IMR-90 (cell line): ENCODE measurements around the gene ALOX15B. TPM values are rescaled to one million over a fixed set of nuclear protein-coding genes. Genes with fewer than 3 reads are reported as not detected.
"Not testable (repeated sequence)": the region's sequence is repeated elsewhere in the genome, so short reads cannot be mapped to it uniquely, and the experiment has no call there.

ENCODE experiments used
- ATAC-seq: fragments of 200-7000 bp; cut with Tn5 transposase; 2 replicates; pipeline ENCODE4 v1.9.1; 2020; ENCODE audit warnings: low read depth, mild to moderate bottlenecking, moderate library complexity
- BruUV-seq: library from RNA; stranded (reverse); fragments of 400-500 nt; replicated peaks from 2 replicates; lab custom pipeline; 2021; lab: Mats Ljungman, UMichigan
- CTCF ChIA-PET: fragments of 300-600 bp; formaldehyde crosslinking; extraction: SDS; loops from one replicate; lab custom pipeline; 2021; ENCODE audit warnings: antibody characterized with exemption; lab: Yijun Ruan, JAX
- POLR2A ChIA-PET: fragments of 300-600 bp; sonication (Branson Sonifier 250); formaldehyde crosslinking; loops from one replicate; lab custom pipeline; 2022; ENCODE audit warnings: antibody characterized with exemption; ENCODE audit not compliant: unreplicated experiment; lab: Charles Lee
- DNase-seq: peaks from one replicate; pipeline ENCODE4 v3.0.0; 2013
- H2AFZ ChIP-seq: replicated peaks from 2 replicates; pipeline ENCODE3; 2013; ENCODE audit warnings: low read length, mild to moderate bottlenecking; ENCODE audit not compliant: poor library complexity
- H2AK5ac ChIP-seq: 2 replicates; pipeline ENCODE4 v1.6.1; 2013; ENCODE audit warnings: low read depth, low read length, inconsistent platforms
- H2AK9ac ChIP-seq: replicated peaks from 2 replicates; pipeline ENCODE3; 2013; ENCODE audit warnings: mild to moderate bottlenecking, low read depth, low read length, moderate library complexity; ENCODE audit not compliant: poor library complexity
- H2BK120ac ChIP-seq: 2 replicates; pipeline ENCODE4 v1.6.1; 2013; ENCODE audit warnings: low read depth, low read length, inconsistent platforms
- H2BK15ac ChIP-seq: 3 replicates; pipeline ENCODE4 v1.6.1; 2013; ENCODE audit warnings: low read depth, low read length, inconsistent platforms
- H2BK20ac ChIP-seq: 2 replicates; pipeline ENCODE4 v1.6.1; 2013; ENCODE audit warnings: low read depth, mild to moderate bottlenecking, inconsistent platforms, low read length, moderate library complexity
- H2BK5ac ChIP-seq: 2 replicates; pipeline ENCODE4 v1.6.1; 2013; ENCODE audit warnings: mild to moderate bottlenecking, low read depth, low read length, inconsistent platforms; ENCODE audit not compliant: poor library complexity, severe bottlenecking
- H3K14ac ChIP-seq: replicated peaks from 2 replicates; pipeline ENCODE4 v1.6.1; 2013; ENCODE audit warnings: low read depth, low read length, inconsistent platforms
- H3K18ac ChIP-seq: 2 replicates; pipeline ENCODE4 v1.6.1; 2013; ENCODE audit warnings: low read depth, low read length, control low read depth
- H3K23ac ChIP-seq: 2 replicates; pipeline ENCODE4 v1.6.1; 2013; ENCODE audit warnings: low read depth, low read length, inconsistent platforms
- H3K27ac ChIP-seq: 2 replicates; pipeline ENCODE4 v1.5.1; 2013; ENCODE audit warnings: mild to moderate bottlenecking, control low read depth, low read length; ENCODE audit not compliant: insufficient read depth
- H3K27me3 ChIP-seq: 2 replicates; pipeline ENCODE4 v1.6.1; 2013; ENCODE audit warnings: low read length; ENCODE audit not compliant: control insufficient read depth, insufficient read depth
- H3K36me3 ChIP-seq: 2 replicates; pipeline ENCODE4 v1.6.1; 2013; ENCODE audit warnings: low read length, mixed read lengths; ENCODE audit not compliant: control insufficient read depth, insufficient read depth
- H3K4ac ChIP-seq: 2 replicates; pipeline ENCODE4 v1.6.1; 2013; ENCODE audit warnings: low read depth, low read length, inconsistent platforms
- H3K4me1 ChIP-seq: 2 replicates; pipeline ENCODE4 v1.6.1; 2013; ENCODE audit warnings: low read length, mixed read lengths; ENCODE audit not compliant: control insufficient read depth, insufficient read depth
- H3K4me2 ChIP-seq: 2 replicates; pipeline ENCODE4 v1.6.1; 2013; ENCODE audit warnings: low read depth, mild to moderate bottlenecking, control low read depth, low read length, moderate library complexity
- H3K4me3 ChIP-seq: 2 replicates; pipeline ENCODE4 v1.5.1; 2013; ENCODE audit warnings: low read depth, mild to moderate bottlenecking, control low read depth, low read length, moderate library complexity; ENCODE audit not compliant: insufficient read depth
- H3K56ac ChIP-seq: 2 replicates; pipeline ENCODE4 v1.6.1; 2013; ENCODE audit warnings: low read length, inconsistent platforms; ENCODE audit not compliant: insufficient read depth; ENCODE audit errors: extremely low read depth
- H3K79me1 ChIP-seq, 2 experiments: 2 replicates each; pipeline ENCODE4 v1.6.1; 2013; ENCODE audit warnings: low read length in 2 of 2, inconsistent platforms in 1 of 2, low read depth in 1 of 2
- H3K9ac ChIP-seq: 2 replicates; pipeline ENCODE4 v1.6.1; 2013; ENCODE audit warnings: low read depth, low read length, control low read depth
- H3K9me1 ChIP-seq: 2 replicates; pipeline ENCODE4 v1.6.1; 2013; ENCODE audit warnings: low read length, inconsistent platforms; ENCODE audit not compliant: insufficient read depth
- H3K9me3 ChIP-seq: 2 replicates; pipeline ENCODE4 v1.6.1; 2013; ENCODE audit warnings: low read length; ENCODE audit not compliant: control insufficient read depth, insufficient read depth
- H4K20me1 ChIP-seq: 2 replicates; pipeline ENCODE4 v1.6.1; 2013; ENCODE audit warnings: low read length, inconsistent platforms; ENCODE audit not compliant: insufficient read depth
- H4K5ac ChIP-seq: 2 replicates; pipeline ENCODE4 v1.6.1; 2013; ENCODE audit warnings: mild to moderate bottlenecking, low read depth, low read length, control low read depth
- H4K8ac ChIP-seq, 2 experiments: 2 replicates each; pipeline ENCODE4 v1.6.1; 2013; ENCODE audit warnings: low read depth in 2 of 2, low read length in 2 of 2, control low read depth in 1 of 2, inconsistent platforms in 1 of 2
- H4K91ac ChIP-seq: 2 replicates; pipeline ENCODE4 v1.6.1; 2013; ENCODE audit warnings: low read depth, low read length, inconsistent platforms; ENCODE audit not compliant: insufficient read depth
- WGBS, 2 experiments: methylation state at CpG; one replicate each; pipeline versions ENCODE4 v1.1.5 to v1.1.7; 2013; ENCODE audit warnings: missing lambda C conversion rate in 2 of 2; ENCODE audit not compliant: insufficient read length in 1 of 2; ENCODE audit errors: extremely low coverage in 2 of 2; 5-methylcytosine and 5-hydroxymethylcytosine counted together
- dilution Hi-C: fragments of 300-500 bp; cut with HindIII; formaldehyde crosslinking; loops from one replicate; pipeline ENCODE4 v1.14.3; 2018; ENCODE audit warnings: low sequenced_read_pairs; ENCODE audit not compliant: unreplicated experiment
- in situ Hi-C: fragments of 300-500 bp; cut with MboI; formaldehyde crosslinking; loops from 3 replicates; pipeline ENCODE4 v1.14.3; 2019; ENCODE audit warnings: low sequenced_read_pairs, inconsistent platforms, mixed read lengths
- intact Hi-C: fragments of 100-400 bp; cut with micrococcal nuclease; formaldehyde crosslinking; loops from 2 replicates; pipeline ENCODE4 v1.10.0; 2022
- polyA plus RNA-seq, 3 experiments: library from polyadenylated mRNA; depleted of rRNA; stranded (reverse); fragments of >200 nt; gene quantifications; 2 replicates each; pipeline ENCODE4 v1.2.3, GENCODE V29; 2012; ENCODE audit warnings: low replicate concordance in 1 of 3
- total RNA-seq: library from RNA; depleted of rRNA; stranded (reverse); fragments of >200 nt; gene quantifications from 2 replicates; pipeline ENCODE4 v1.2.3, GENCODE V29; 2012

ALOX15B gene
- total and polyA plus RNA-seq, 2 of the 4 experiments (the other 2 are of a cell fraction), result not detected

- WGBS, 2 experiments, result no CpG with 5 or more reads among the region's 5 CpGs
- H3K56ac ChIP-seq, H2BK15ac ChIP-seq, CTCF ChIA-PET, H3K18ac ChIP-seq, H3K4me3 ChIP-seq, H3K4me2 ChIP-seq, H3K36me3 ChIP-seq, dilution Hi-C loops, H3K4ac ChIP-seq, H2BK20ac ChIP-seq, H3K23ac ChIP-seq, H2BK120ac ChIP-seq, H3K4me1 ChIP-seq, H4K5ac ChIP-seq, H4K8ac ChIP-seq, H2AK5ac ChIP-seq, H2AFZ ChIP-seq, H3K9me1 ChIP-seq, H3K27ac ChIP-seq, H4K91ac ChIP-seq, POLR2A ChIA-PET, H3K14ac ChIP-seq, H3K9me3 ChIP-seq, intact Hi-C loops, H3K79me1 ChIP-seq, H3K9ac ChIP-seq, H2BK5ac ChIP-seq, BruUV-seq, DNase-seq, H4K20me1 ChIP-seq, ATAC-seq, H2AK9ac ChIP-seq: not testable (repeated sequence)
- peaks cover 70% of the 10 kb centered on the region for H3K27me3 ChIP-seq
- in situ Hi-C loops, result loop anchor here (25.0 kb wide), 2 partner anchors 234 to 684 kb away; partner anchors contain the start of genes ARHGEF15 and SPDYE4
Observed at GRCh38 chr17:8077939-8078338, 39.1 kb downstream of the ALOX15B start.
